Activated CD8-positive, alpha-beta memory T cell treated with anti-CD3 and anti-CD28 coated beads for 1 hour (primary cell): Measurements from ENCODE around the gene KRTAP10-10.
"Not testable (repeated sequence)": the region's sequence is repeated elsewhere in the genome, so short reads cannot be mapped to it uniquely, and the experiment has no call there.

Source experiments
- DNase-seq, 2 donors: peaks; one replicate each; pipeline ENCODE4 v3.0.0-alpha.2; 2020; ENCODE audit warnings: low read depth in 1 of 2; ENCODE audit errors: extremely low read depth in 1 of 2

The KRTAP10-10 gene

GRCh38 chr21:44619886-44620285, 17.3 kb upstream of the KRTAP10-10 start:
- DNase-seq, result no peak

GRCh38 chr21:44623575-44623974, 13.6 kb upstream of the KRTAP10-10 start:
- no peak for DNase-seq

GRCh38 chr21:44625756-44626155, 11.4 kb upstream of the KRTAP10-10 start:
- no peak for DNase-seq

GRCh38 chr21:44626262-44626661, 10.9 kb upstream of the KRTAP10-10 start:
- DNase-seq, result no peak

- no peak for DNase-seq
Measured at GRCh38 chr21:44626673-44627143, 10.4 kb upstream of the KRTAP10-10 start, which contains the start of gene KRTAP10-9. Gene KRTAP10-9, plus strand, starts transcription at chr21:44627093. Its CDS starts 79 bp downstream, at chr21:44627172.

GRCh38 chr21:44627181-44627822, 9.9 kb upstream of the KRTAP10-10 start:
- not testable (repeated sequence) for DNase-seq

- not testable (repeated sequence) for DNase-seq
Measured at GRCh38 chr21:44627831-44628233, 9.3 kb upstream of the KRTAP10-10 start.

- no peak for DNase-seq
Measured at GRCh38 chr21:44628707-44629391, 8.3 kb upstream of the KRTAP10-10 start.

- no peak for DNase-seq
Measured at GRCh38 chr21:44630440-44630839, 6.7 kb upstream of the KRTAP10-10 start.

GRCh38 chr21:44632067-44632466, 5.1 kb upstream of the KRTAP10-10 start:
- no peak for DNase-seq

GRCh38 chr21:44636209-44637017, 743 bp upstream of the KRTAP10-10 start:
- no peak for DNase-seq

- DNase-seq, result not testable (repeated sequence)
Measured at GRCh38 chr21:44637851-44638348, 744 bp downstream of the KRTAP10-10 start.

- not testable (repeated sequence) for DNase-seq
Measured at GRCh38 chr21:44638506-44639330, 1.6 kb downstream of the KRTAP10-10 start.

GRCh38 chr21:44639331-44639655, 2.1 kb downstream of the KRTAP10-10 start:
- DNase-seq, result no peak

GRCh38 chr21:44640761-44641160, 3.6 kb downstream of the KRTAP10-10 start:
- no peak for DNase-seq

- no peak for DNase-seq
Measured at GRCh38 chr21:44643741-44644310, 6.7 kb downstream of the KRTAP10-10 start.

GRCh38 chr21:44644878-44645277, 7.7 kb downstream of the KRTAP10-10 start:
- no peak for DNase-seq

GRCh38 chr21:44646366-44647221, 9.4 kb downstream of the KRTAP10-10 start, which contains the start of gene KRTAP10-11:
Gene KRTAP10-11, plus strand, starts transcription at chr21:44646414. Its CDS starts 45 bp downstream, at chr21:44646459.
- not testable (repeated sequence) for DNase-seq

GRCh38 chr21:44647222-44647552, 10.0 kb downstream of the KRTAP10-10 start:
- DNase-seq, result no peak
